GOT3 (cell line): ENCODE measurements around the gene ZMYND19.
"Not testable (repeated sequence)": the region's sequence is repeated elsewhere in the genome, so short reads cannot be mapped to it uniquely, and the experiment has no call there.

Experiments
- DNase-seq: peaks from one replicate; lab custom pipeline; 2025; ENCODE audit warnings: mixed read lengths; lab: John Stamatoyannopoulos, UW

ZMYND19 gene

GRCh38 chr9:137588891-137589290, 1.4 kb downstream of the ZMYND19 start:
- no peak for DNase-seq

GRCh38 chr9:137588311-137588710, 2.0 kb downstream of the ZMYND19 start:
- DNase-seq, result no peak

GRCh38 chr9:137586854-137587253, 3.5 kb downstream of the ZMYND19 start:
- no peak for DNase-seq

- no peak for DNase-seq
These were observed 6.4 kb downstream of the ZMYND19 start for GRCh38 chr9:137583957-137584356.

GRCh38 chr9:137583347-137583746, 7.0 kb downstream of the ZMYND19 start:
- DNase-seq, result no peak

- no peak for DNase-seq
These were observed 7.9 kb downstream of the ZMYND19 start for GRCh38 chr9:137582286-137582860.

- DNase-seq, result no peak
These were observed 8.7 kb downstream of the ZMYND19 start for GRCh38 chr9:137581361-137582285.

GRCh38 chr9:137580954-137581322, 9.4 kb downstream of the ZMYND19 start:
- DNase-seq, result no peak

- DNase-seq, result no peak
These were observed 9.9 kb downstream of the ZMYND19 start for GRCh38 chr9:137580209-137580953.

GRCh38 chr9:137579259-137579604, 11.1 kb downstream of the ZMYND19 start:
- no peak for DNase-seq

GRCh38 chr9:137578518-137579258, 11.6 kb downstream of the ZMYND19 start, which contains the start of gene DPH7:
Gene DPH7 (minus strand): TSS chr9:137578925. CDS start chr9:137578777, 148 bp downstream.
- peak; percentile 49 for DNase-seq

- no peak for DNase-seq
These were observed 14.4 kb downstream of the ZMYND19 start for GRCh38 chr9:137575716-137576411.

- no peak for DNase-seq
These were observed 15.0 kb downstream of the ZMYND19 start for GRCh38 chr9:137575364-137575715.

- no peak for DNase-seq
These were observed 16.1 kb downstream of the ZMYND19 start for GRCh38 chr9:137574192-137574591.

GRCh38 chr9:137570566-137570965, 19.7 kb downstream of the ZMYND19 start:
- DNase-seq, result no peak

- no peak for DNase-seq
These were observed 20.6 kb downstream of the ZMYND19 start for GRCh38 chr9:137569609-137570203.

GRCh38 chr9:137568445-137568844, 21.9 kb downstream of the ZMYND19 start:
- DNase-seq, result not testable (repeated sequence)

- no peak for DNase-seq
These were observed 25.4 kb downstream of the ZMYND19 start for GRCh38 chr9:137564817-137565411.

- DNase-seq, result no peak
These were observed 26.2 kb downstream of the ZMYND19 start for GRCh38 chr9:137564134-137564533.

- no peak for DNase-seq
These were observed 32.2 kb downstream of the ZMYND19 start for GRCh38 chr9:137558127-137558526.
